ENCODE data around the gene MYH7. TPM values are rescaled to one million over a fixed set of nuclear protein-coding genes. Genes with fewer than 3 reads are reported as not detected.

MYH7 gene
- total RNA-seq, 1 donor from 2014 or later = 0.41 TPM

DNA sequence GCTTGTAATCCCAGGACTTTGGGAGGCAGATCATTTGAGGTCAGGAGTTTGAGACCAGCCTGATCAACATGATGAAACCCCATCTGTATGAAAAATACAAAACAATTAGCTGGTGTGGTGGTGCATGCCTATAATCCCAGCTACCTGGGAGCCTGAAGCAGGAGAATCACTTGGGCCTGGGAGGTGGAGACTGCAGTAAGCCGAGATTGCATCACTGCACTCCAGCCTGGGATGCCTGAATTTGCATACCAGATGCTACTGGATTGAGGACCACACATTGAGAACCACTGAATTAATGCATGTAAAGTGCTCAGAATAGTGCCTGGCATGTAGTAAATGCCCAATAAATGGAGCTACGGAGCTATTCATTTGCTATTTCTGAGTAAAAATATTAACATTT lies 14.9 kb upstream of the MYH7 start:
- FAIRE-seq (no peak), DNase-seq (ENCODE audit: low spot score in 2 of 2) (no peak)

GRCh38 chr14:23449314-23449713 lies 13.9 kb upstream of the MYH7 start:
- no peak for DNase-seq (ENCODE audit: low spot score in 2 of 2)
- FAIRE-seq = no peak

- FAIRE-seq (no peak), DNase-seq (ENCODE audit: low spot score in 2 of 2) (no peak)
Measured at GRCh38 chr14:23447361-23448350, 12.2 kb upstream of the MYH7 start.

DNA sequence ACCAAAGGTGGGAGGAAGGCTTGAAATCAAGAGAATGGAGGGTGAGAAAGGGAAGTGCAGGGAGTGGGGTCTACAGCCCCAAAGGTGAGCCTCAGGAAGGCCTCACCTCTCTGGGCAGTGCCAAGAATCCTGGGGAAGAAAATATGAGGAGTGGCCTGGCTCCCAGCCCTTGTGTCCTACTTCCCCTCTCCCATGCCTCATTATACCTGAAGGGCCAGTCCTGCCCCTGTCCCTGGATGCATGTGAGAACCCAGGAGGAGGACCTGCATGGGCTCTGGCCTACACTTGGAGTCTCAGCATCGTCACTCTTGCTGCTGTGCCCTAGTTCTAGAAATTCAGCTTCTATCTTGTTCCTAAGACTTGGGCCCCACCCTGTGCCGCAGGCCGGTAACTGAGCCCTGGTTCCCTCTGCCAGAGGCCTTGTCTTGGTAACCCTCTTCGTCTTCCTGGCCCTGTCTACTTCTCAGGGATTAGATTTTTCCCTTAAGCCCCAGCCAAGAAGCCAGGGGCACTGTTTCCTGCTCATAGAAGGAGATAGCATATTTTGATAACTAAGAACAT lies 10.9 kb upstream of the MYH7 start:
- DNase-seq (ENCODE audit: low spot score in 2 of 2) = no peak

GRCh38 chr14:23445773-23446172 lies 10.3 kb upstream of the MYH7 start:
- DNase-seq (ENCODE audit: low spot score in 2 of 2) = no peak
- FAIRE-seq = no peak

More for the DNA sequence above, 10.9 kb upstream of the MYH7 start:
- no peak for FAIRE-seq

DNA sequence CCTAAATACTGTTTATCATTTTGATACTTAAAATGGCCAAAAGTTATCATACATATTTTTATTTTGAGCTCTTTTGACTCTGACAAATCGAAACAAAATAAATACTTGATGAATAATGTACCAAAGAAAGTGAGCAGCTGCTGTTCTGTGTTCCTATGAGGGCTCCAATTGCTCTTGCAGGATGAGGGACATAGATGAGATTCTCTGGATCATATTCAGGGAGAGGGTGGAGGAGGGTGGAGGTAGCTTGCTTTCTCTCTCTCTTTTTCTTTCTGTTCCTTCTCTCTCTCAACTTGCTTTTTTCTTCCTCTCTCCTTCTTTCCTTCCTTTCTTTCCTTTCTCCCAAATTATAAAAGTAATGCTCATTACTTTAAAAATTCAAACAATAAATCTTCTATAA lies 8.9 kb upstream of the MYH7 start:
- FAIRE-seq (no peak), DNase-seq (ENCODE audit: low spot score in 2 of 2) (no peak)

DNA sequence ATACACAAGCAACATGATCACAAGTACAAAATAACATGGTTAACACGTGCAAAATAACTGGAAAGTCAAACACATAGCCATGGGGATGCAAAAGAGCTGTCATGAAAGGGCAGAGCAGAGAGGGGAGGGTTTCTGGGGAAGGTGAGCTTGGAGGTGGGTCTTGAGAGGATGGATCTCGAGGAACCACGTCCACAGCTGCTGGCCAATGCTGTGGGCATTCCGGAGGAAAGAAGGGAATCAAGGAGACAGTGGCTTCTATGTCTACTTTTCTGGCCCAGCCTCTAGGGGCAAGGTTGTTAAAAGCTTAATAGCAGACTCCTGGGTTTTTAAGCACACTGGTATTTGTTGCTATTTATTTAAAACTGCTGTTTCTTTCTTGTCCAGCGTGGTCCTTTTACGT lies 8.4 kb upstream of the MYH7 start:
- FAIRE-seq (no peak), DNase-seq (ENCODE audit: low spot score in 2 of 2) (no peak)

GRCh38 chr14:23443411-23443812 lies 8.0 kb upstream of the MYH7 start:
- DNase-seq (ENCODE audit: low spot score in 2 of 2) = no peak
- FAIRE-seq = no peak

- FAIRE-seq (no peak), DNase-seq (ENCODE audit: low spot score in 2 of 2) (no peak)
Measured at GRCh38 chr14:23442721-23443356, 7.4 kb upstream of the MYH7 start.

- DNase-seq (ENCODE audit: low spot score in 2 of 2) = no peak
- FAIRE-seq = no peak
Measured at GRCh38 chr14:23441076-23441475, 5.6 kb upstream of the MYH7 start.

DNA sequence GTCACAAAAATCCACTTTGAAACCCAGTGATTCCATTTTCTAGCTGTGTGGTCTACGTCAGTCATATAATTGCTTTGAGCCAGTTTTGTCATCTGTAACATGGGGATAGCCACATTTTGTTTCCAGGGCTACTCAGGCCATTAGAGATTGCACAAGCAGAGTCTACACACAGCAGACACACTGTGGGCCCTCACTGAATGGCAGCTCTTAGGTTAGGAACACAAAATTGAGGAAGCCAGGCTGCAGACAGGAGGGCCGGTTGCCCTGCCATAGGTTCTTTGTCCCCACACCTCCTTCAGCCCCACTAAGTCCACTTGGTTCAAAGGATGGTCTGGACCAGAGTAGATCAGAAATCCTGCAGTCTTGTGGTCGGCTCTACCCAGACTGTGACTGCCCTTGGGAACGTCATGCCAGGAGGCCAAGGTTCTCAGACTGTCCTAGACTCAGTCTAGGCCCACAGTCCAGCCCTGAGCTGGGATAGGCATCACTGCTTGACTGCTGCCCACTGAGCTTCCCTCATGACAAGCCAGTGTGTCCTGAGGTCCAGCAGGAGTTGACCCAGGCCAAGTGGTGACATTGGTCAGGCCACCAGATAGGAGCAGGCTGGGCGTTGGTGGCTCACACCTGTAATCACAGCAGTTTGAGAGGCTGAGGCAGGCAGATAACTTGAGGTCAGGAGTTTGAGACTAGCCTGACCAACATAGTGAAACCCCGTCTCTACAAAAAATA lies 3.8 kb upstream of the MYH7 start:
- FAIRE-seq = no peak

DNA sequence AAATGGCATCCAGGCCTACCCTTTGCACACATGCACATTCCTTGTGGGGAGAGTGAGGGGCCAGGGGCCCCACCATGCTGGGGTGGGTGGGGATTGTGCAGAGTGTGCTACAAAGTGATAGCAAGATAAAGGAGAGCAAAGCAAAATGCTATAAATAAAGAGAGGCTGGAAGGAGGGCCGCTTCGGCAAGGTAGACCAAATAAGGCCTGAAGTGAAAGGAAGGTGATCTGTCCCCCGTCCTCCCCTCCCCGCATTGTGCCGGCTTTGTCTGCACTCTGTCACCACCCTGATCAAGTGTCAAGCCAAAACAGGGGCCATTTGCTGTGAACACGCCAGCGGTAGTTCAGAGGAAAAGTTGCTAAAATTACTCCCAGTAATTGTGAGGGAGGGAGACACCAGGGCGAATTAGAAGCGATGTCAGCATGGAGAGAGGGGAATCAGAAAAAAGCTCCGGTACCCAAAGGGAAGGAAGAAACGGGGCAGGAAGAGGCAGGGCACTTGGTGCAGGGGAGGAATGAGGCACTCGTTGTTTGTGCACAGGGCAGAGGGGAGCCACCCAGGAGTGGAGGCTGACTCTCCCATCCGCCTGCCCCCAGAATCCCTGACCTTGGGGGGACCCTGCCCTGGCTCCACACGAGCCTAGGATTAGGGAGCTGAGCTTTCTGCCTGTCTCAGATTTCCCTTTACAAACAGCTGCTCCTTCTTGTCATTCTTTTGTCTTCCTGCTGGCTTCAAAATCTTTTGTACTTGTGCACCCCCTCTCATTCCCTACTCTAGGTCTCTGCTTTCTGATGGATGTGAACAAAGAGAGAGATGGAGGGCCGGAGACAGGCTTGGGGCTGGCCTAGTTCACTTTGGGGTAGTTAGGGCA lies 2.9 kb upstream of the MYH7 start:
- DNase-seq (ENCODE audit: low spot score in 2 of 2) = no peak

More for the DNA sequence above, 3.8 kb upstream of the MYH7 start:
- no peak for DNase-seq (ENCODE audit: low spot score in 2 of 2)

DNA sequence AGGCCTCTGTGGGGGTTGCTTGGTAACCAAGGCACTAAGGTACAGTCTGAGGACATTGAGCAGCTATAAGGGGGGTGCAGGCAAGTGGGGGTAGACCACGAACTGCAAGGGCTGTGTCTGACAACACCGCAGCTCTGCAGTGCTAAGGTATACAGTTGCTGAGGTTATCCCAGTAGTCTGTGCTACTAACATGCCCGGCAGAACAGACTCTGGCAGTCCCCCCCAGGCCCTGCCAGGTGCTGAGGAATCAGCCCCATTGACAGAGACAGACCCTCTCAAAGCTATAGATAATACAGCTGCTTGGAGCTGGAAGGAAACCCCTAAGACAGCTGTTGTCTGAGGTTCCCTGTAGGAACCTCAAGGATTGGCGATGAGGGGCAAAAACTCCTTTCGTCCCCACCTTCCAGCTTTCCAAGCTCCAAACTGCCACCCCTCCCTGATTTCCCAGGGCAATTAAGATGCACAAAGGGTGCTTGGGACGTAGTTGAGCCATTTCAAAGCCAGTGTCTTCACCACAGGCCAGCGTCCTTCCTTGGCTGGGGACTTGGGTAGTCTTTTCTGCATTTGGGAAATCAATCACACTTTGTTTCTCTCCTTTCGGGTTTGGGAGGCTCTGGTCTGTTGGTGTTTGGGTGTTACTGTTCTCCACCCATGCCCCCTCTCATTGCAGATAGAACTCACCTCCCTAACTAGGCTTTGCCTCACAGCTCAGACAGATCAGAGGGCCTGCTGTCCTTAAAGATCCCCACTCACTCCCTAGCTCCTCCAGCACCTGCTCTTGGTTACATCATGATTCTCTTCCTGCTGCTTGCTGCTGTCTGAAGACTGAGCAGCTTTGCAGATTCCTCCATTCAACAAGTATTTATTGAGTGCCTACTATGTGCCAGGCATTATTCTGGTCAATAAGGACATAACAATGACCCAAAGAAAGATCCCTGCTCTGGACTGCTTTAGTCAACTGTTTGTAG lies 2.0 kb upstream of the MYH7 start:
- DNase-seq (ENCODE audit: low spot score in 2 of 2) = no peak
- FAIRE-seq = no peak

More for the DNA sequence above, 2.9 kb upstream of the MYH7 start:
- no peak for FAIRE-seq

DNA sequence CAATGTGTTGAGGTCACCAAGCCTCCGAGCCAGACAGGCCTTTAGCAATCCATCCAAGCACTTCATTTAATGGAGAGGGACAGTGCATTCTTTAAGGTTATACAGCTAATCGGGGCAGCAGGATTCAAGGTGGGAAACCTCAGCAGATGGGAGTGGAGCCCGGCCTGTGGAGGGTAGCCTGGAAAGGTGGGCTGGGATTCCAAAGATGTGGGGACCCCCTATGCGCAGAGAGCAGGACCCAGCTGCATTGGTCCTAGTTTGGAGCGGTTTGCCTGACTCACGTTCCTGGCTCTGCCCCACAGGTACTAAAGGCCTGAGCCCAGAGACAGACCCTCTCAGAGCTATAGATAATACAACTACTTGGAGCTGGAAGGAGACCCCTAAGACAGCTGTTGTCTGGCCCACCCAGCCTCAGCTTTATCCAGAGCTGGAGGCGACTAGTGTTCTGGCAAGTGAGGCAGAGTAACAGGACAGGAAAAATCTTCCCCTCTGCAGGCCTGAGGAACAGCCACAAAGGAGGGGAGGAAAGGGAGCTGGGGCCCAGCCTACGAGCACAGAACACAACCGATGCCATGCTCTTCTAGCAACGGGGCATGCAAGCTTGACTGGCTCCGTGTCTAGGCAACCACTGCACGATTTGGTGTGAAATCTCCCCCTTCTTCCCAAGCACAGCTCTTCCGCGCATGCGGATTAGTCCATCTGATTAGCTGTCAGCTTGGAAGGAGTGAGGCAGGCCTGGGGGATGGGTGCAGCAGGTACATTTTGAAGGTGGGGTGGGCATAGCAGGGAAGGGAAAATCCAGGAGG lies 1.1 kb upstream of the MYH7 start:
- FAIRE-seq = no peak
- no peak for DNase-seq (ENCODE audit: low spot score in 2 of 2)

DNA sequence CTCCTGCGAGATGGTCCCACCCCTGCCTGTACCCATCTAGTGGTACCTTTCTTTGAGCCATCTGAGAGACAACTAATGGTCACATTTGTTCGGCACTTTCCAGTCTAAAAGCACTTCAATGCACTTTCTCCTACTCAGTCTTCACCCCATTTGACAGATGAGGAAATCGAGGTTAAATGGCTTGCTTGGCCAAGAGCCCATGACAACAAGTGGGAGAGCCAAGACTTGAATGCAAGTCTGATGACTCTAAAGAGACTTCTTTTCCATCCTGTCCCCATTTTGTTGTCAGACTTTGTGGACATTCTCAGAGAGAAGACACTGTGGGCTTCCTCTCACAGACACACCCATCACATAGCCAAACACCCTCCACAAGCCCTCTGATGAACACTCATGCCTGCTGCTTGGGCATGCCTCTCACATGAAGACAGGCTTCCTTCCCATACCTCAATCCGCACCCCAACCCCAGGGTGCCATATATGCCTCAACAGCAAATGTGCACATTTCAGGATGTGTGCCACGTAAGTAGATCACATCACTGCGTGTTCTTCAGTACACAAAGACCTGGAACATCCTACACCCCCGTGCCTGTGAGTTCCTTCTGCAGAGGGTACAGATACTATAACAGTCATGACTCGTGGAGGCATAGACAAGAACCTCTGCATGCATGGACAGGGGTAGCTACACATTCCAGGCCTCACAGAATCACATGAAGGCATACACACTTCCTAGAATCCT lies 805 bp downstream of the MYH7 start:
- DNase-seq (ENCODE audit: low spot score in 2 of 2) (no peak), FAIRE-seq (no peak)

DNA sequence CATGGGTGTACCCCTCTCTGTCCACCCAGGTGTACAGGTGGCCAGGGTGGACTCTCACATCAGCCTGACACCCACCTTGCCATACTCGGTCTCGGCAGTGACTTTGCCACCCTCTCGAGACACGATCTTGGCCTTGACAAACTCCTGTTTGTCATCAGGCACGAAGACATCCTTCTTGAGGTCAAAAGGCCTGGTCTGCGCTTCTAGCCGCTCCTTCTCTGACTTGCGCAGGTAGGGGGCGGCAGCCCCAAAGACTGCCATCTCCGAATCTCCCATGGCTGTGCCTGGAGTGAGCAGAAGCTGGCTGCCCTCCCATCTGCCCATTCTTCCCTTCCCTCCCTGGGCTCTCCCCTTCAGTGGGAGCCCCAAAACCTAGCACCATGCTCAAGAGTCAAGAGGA lies 2.0 kb downstream of the MYH7 start:
- no peak for FAIRE-seq

GRCh38 chr14:23432946-23433345 lies 2.5 kb downstream of the MYH7 start:
- FAIRE-seq (no peak), DNase-seq (ENCODE audit: low spot score in 2 of 2) (no peak)

More for the DNA sequence above, 2.0 kb downstream of the MYH7 start:
- DNase-seq (ENCODE audit: low spot score in 2 of 2) = no peak

Data from frontal cortex (tissue), 4 donors.